HCT116 (cell line): Measurements from ENCODE around the gene CDK9. TPM values are rescaled to one million over a fixed set of nuclear protein-coding genes. Genes with fewer than 3 reads are reported as not detected.

Source experiments
- ATAC-seq: fragments of 200-7000 bp; cut with Tn5 transposase; 2 replicates; pipeline ENCODE4 v1.9.1; 2020; ENCODE audit warnings: mild to moderate bottlenecking, moderate library complexity
- BruUV-seq: library from RNA; stranded (reverse); fragments of 400-500 nt; replicated peaks from 2 replicates; lab custom pipeline; 2021; lab: Mats Ljungman, UMichigan
- CTCF ChIA-PET: fragments of 300-600 bp; sonication (Branson Sonifier 250); formaldehyde crosslinking; loops from one replicate; lab custom pipeline; 2021; ENCODE audit warnings: antibody characterized with exemption; lab: Charles Lee
- POLR2A ChIA-PET: fragments of 300-600, 350-600 bp; sonication (Branson Sonifier 250); formaldehyde crosslinking; loops from one replicate; lab custom pipeline; 2021; ENCODE audit warnings: antibody characterized with exemption; lab: Charles Lee
- RAD21 ChIA-PET, 2 experiments: fragments of 300-600 bp; sonication (Branson Sonifier 250); formaldehyde crosslinking; loops; one replicate each; lab custom pipeline; 2023; ENCODE audit warnings: low total read pairs in 2 of 2; ENCODE audit not compliant: uncharacterized antibody in 2 of 2, unreplicated experiment in 2 of 2, low non-redundant PET in 1 of 2; lab: Charles Lee
- DNase-seq: peaks from one replicate; pipeline ENCODE4 v3.0.0-alpha.2; 2010; ENCODE audit warnings: low read depth, low spot score
- H2AFZ ChIP-seq: fragments of 200-600 bp; shearing (Covaris generic), sonication (generic); 2 replicates; pipeline ENCODE4 v1.6.1; 2017; ENCODE audit warnings: low read depth, mixed run types, mixed read lengths, antibody characterized with exemption, low read length; ENCODE audit not compliant: poor library complexity, severe bottlenecking
- H3K27ac ChIP-seq: 2 replicates; pipeline ENCODE4 v1.5.1; 2012; ENCODE audit warnings: low read depth, low read length
- H3K27me3 ChIP-seq: fragments of 200-600 bp; sonication (generic); 2 replicates; pipeline ENCODE4 v1.6.1; 2016; ENCODE audit warnings: mixed run types, low read length, mixed read lengths; ENCODE audit not compliant: insufficient read depth
- H3K36me3 ChIP-seq, 2 experiments: fragments of 200-500 bp in 1 of 2; fragments of 200-600 bp in 1 of 2; sonication (Bioruptor generic) in 1 of 2; sonication (generic) in 1 of 2; 2 replicates each; pipeline versions ENCODE4 v1.5.1 to v1.6.1; 2014 to 2016; ENCODE audit warnings: low read length in 2 of 2, inconsistent platforms in 1 of 2, mixed read lengths in 1 of 2, mixed run types in 1 of 2; ENCODE audit not compliant: insufficient read depth in 2 of 2, control insufficient read depth in 1 of 2
- H3K4me1 ChIP-seq, 2 experiments: fragments of 200-600 bp in 1 of 2; sonication (generic) in 1 of 2; 2 replicates each; pipeline versions ENCODE4 v1.5.1 to v1.6.1; 2012 to 2017; ENCODE audit warnings: low read length in 2 of 2, inconsistent platforms in 1 of 2, mild to moderate bottlenecking in 1 of 2, mixed read lengths in 1 of 2, mixed run types in 1 of 2, moderate library complexity in 1 of 2; ENCODE audit not compliant: insufficient read depth in 2 of 2, control insufficient read depth in 1 of 2
- H3K4me2 ChIP-seq: fragments of 200-600 bp; sonication (generic); 2 replicates; pipeline ENCODE4 v1.6.1; 2017; ENCODE audit warnings: mixed run types, low read length, mixed read lengths
- H3K4me3 ChIP-seq, 2 experiments: fragments of 200-600 bp in 1 of 2; sonication (generic) in 1 of 2; replicated peaks in 1 of 2; 2 replicates each; pipeline ENCODE4 v1.5.1; 2011 to 2016; ENCODE audit warnings: low read length in 2 of 2, control low read depth in 1 of 2, low read depth in 1 of 2, mild to moderate bottlenecking in 1 of 2, mixed read lengths in 1 of 2, mixed run types in 1 of 2
- H3K79me2 ChIP-seq: fragments of 200-600 bp; sonication (generic); 2 replicates; pipeline ENCODE4 v1.6.1; 2017; ENCODE audit warnings: mild to moderate bottlenecking, mixed run types, low read length, moderate library complexity, mixed read lengths; ENCODE audit not compliant: insufficient read depth
- H3K9ac ChIP-seq: fragments of 200-600 bp; sonication (generic); 2 replicates; pipeline ENCODE4 v1.6.1; 2016; ENCODE audit warnings: low read length, mixed read lengths
- H3K9me2 ChIP-seq: fragments of 200-600 bp; sonication (generic), shearing (Covaris generic); 2 replicates; pipeline ENCODE4 v1.6.1; 2017; ENCODE audit warnings: mixed run types, mild to moderate bottlenecking, moderate library complexity; ENCODE audit not compliant: insufficient read depth
- H3K9me3 ChIP-seq, 2 experiments: fragments of 200-500 bp in 1 of 2; fragments of 200-600 bp in 1 of 2; sonication (Bioruptor generic) in 1 of 2; sonication (generic) in 1 of 2; 2 replicates each; pipeline ENCODE4 v1.6.1; 2014 to 2017; ENCODE audit warnings: low read length in 2 of 2, mixed read lengths in 2 of 2, inconsistent platforms in 1 of 2, low read depth in 1 of 2, mild to moderate bottlenecking in 1 of 2, mixed run types in 1 of 2, moderate library complexity in 1 of 2; ENCODE audit not compliant: control insufficient read depth in 1 of 2, insufficient read depth in 1 of 2
- H4K20me1 ChIP-seq: fragments of 200-600 bp; sonication (generic), shearing (Covaris generic); 2 replicates; pipeline ENCODE4 v1.6.1; 2017; ENCODE audit warnings: mixed run types, mild to moderate bottlenecking, moderate library complexity; ENCODE audit not compliant: insufficient read depth
- FOSL1 ChIP-seq: IDR thresholded peaks from 2 replicates; pipeline ENCODE4 v1.6.1; 2012; ENCODE audit warnings: low read depth
- POLR2A ChIP-seq: IDR thresholded peaks from 2 replicates; pipeline ENCODE4 v1.7.0; 2011; ENCODE audit warnings: borderline replicate concordance; ENCODE audit not compliant: insufficient read depth, insufficient read length; ENCODE audit errors: extremely low read depth
- REST ChIP-seq: IDR thresholded peaks from 2 replicates; pipeline ENCODE4 v1.6.1; 2012; ENCODE audit warnings: low read depth
- intact Hi-C: fragments of 100-400 bp; cut with micrococcal nuclease; formaldehyde crosslinking; loops from 2 replicates; pipeline ENCODE4 v1.10.0; 2022
- total RNA-seq: library from RNA; stranded (reverse); gene quantifications from one replicate; pipeline ENCODE4 v1.2.1, GENCODE V29; 2021; ENCODE audit not compliant: unreplicated experiment
- TF ChIP-seq, protein P1 (sequence below), 3 experiments: fragments of 200-600 bp in 1 of 3; sonication (generic) in 1 of 3; IDR thresholded peaks in 2 of 3; conservative IDR thresholded peaks in 1 of 3; 2 replicates each; pipeline ENCODE4 v1.5.1; 2012 to 2017; ENCODE audit warnings: low read depth in 2 of 3, low read length in 2 of 3, antibody characterized with exemption in 1 of 3, borderline replicate concordance in 1 of 3, control low read depth in 1 of 3, mild to moderate bottlenecking in 1 of 3, mixed read lengths in 1 of 3, mixed run types in 1 of 3, moderate library complexity in 1 of 3; ENCODE audit not compliant: insufficient read depth in 1 of 3

The CDK9 gene
- total RNA-seq, 1 experiment from 2014 or later: 102 TPM

- peaks cover 31% of the 10 kb centered on the region; the same call in 1 of the 2 replicates for H4K20me1 ChIP-seq
- peaks cover 48% of the 10 kb centered on the region for H3K79me2 ChIP-seq
- H2AFZ ChIP-seq: no peak overlapping the region
- DNase-seq (no peak), ATAC-seq (no peak)
- H3K9me2 ChIP-seq: no peaks in the 10 kb centered on the region
- no peaks in the 10 kb centered on the region for H3K27me3 ChIP-seq
- no TSS peak for BruUV-seq
- RAD21 ChIA-PET: no interaction called here
- POLR2A ChIA-PET: no interaction called here
- no peaks in the 10 kb centered on the region for H3K9me3 ChIP-seq
- no peak overlapping the region for H3K9ac ChIP-seq
- peaks cover 35 to 55% of the 10 kb centered on the region in 2 experiments for H3K36me3 ChIP-seq
- H3K4me1 ChIP-seq: peaks cover 22 to 27% of the 10 kb centered on the region in 2 experiments
- no peak overlapping the region for H3K4me2 ChIP-seq
- CTCF ChIA-PET: interaction anchor here (0.6 kb wide), 1 partner anchor 10 kb away, joined by 3 read pairs; no protein-coding TSS in a partner anchor
- H3K4me3 ChIP-seq: no peak overlapping the region
- no peak for TF ChIP-seq FOSL1
- TF ChIP-seq, protein P1, sequence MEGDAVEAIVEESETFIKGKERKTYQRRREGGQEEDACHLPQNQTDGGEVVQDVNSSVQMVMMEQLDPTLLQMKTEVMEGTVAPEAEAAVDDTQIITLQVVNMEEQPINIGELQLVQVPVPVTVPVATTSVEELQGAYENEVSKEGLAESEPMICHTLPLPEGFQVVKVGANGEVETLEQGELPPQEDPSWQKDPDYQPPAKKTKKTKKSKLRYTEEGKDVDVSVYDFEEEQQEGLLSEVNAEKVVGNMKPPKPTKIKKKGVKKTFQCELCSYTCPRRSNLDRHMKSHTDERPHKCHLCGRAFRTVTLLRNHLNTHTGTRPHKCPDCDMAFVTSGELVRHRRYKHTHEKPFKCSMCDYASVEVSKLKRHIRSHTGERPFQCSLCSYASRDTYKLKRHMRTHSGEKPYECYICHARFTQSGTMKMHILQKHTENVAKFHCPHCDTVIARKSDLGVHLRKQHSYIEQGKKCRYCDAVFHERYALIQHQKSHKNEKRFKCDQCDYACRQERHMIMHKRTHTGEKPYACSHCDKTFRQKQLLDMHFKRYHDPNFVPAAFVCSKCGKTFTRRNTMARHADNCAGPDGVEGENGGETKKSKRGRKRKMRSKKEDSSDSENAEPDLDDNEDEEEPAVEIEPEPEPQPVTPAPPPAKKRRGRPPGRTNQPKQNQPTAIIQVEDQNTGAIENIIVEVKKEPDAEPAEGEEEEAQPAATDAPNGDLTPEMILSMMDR (IDR thresholded peaks at IDR 0.05 in 2 of 3, conservative IDR thresholded peaks at IDR 0.05 in 1 of 3; ENCODE audit: borderline replicate concordance in 1 of 3, insufficient read depth in 1 of 3, low read depth in 2 of 3, low read length in 2 of 3): peak in 1 of 3 experiments; percentile 21; a peak in 1 of 6 replicates
- no peak overlapping the region for H3K27ac ChIP-seq
- intact Hi-C loops: no loop called here
These were observed 5.3 kb downstream of the CDK9 start for GRCh38 chr9:127791085-127791484.

DNA sequence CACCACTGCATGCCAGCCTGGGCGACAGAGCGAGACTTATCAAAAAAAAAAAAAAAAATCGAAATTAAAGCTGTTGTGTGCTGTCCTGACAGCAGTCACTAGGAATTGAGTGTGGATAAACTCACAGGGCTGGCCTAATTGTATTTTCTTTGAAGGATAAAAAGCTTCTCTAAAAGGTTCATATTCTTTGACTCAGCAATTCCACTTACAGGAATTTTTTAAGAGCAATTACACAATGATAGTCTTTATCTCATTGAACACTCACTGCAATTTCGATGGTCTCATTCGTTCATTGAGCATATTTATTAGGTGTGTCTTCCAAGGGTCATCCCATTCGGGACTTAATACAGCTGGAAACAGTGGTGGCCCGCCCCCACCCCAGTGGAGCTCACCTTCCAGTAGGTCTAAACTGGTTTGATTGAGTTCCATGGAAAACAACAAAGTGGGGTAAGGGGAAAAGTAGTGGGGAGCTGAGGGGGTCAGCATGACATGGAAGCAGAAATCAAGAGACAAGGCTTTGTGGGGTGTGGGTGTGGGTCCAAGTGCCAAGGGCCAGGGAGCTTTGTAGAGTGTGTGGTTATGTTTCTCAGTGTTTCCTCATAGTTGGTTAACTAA lies 6.7 kb downstream of the CDK9 start:
- TF ChIP-seq POLR2A: no peak
- TF ChIP-seq REST: no peak
- Histone ChIP-seq H4K20me1 (peaks cover 21% of the 10 kb centered on the region; the same call in 1 of the 2 replicates), H3K36me3 (peaks cover 32 to 48% of the 10 kb centered on the region in 2 experiments), H3K27me3 (no peaks in the 10 kb centered on the region), H3K27ac (no peak overlapping the region), H2AFZ (no peak overlapping the region), H3K9me3 (no peaks in the 10 kb centered on the region), H3K79me2 (peaks cover 34% of the 10 kb centered on the region), H3K4me1 (peaks cover 19 to 24% of the 10 kb centered on the region in 2 experiments), H3K9ac (no peak overlapping the region), H3K4me2 (no peak overlapping the region), H3K4me3 (no peak overlapping the region), H3K9me2 (no peaks in the 10 kb centered on the region)
- ChIA-PET RAD21 (no interaction called here), CTCF (interaction anchor here (1.3 kb wide), 2 partner anchors 10 to 13 kb away, joined by 3 read pairs; partner anchors contain the start of gene FPGS), POLR2A (interaction anchor here (0.7 to 2.1 kb wide), 7 partner anchors 8 to 406 kb away, joined by 3 to 7 read pairs (median 4); partner anchors contain the start of gene FPGS)
- ATAC-seq: no peak
- DNase-seq: no peak
- BruUV-seq: no TSS peak
- intact Hi-C loops: no loop called here
